Cardiac muscle cell (in vitro differentiated cells and primary cell): ENCODE measurements around the gene C6orf141. TPM values are rescaled to one million over a fixed set of nuclear protein-coding genes. Genes with fewer than 3 reads are reported as not detected.
A peak's percentile ranks its signal among the peaks of the same experiment; 100 is the strongest.

Source experiments
- DNase-seq, 2 donors: peaks; one replicate each; pipeline versions ENCODE4 v3.0.0 to v3.0.0-alpha.2; 2010 to 2017; ENCODE audit warnings: low read depth in 1 of 2, low spot score in 1 of 2
- H3K27ac ChIP-seq: fragments of 200-600 bp; sonication (generic); 2 replicates; pipeline ENCODE4 v1.5.1; 2016
- H3K27me3 ChIP-seq: fragments of 200-600 bp; sonication (generic); 2 replicates; pipeline ENCODE4 v1.6.0; 2016; ENCODE audit warnings: control low read depth
- H3K36me3 ChIP-seq: fragments of 200-600 bp; sonication (generic); 2 replicates; pipeline ENCODE4 v1.5.1; 2016; ENCODE audit warnings: control low read depth
- H3K4me1 ChIP-seq: fragments of 200-600 bp; sonication (generic); 2 replicates; pipeline ENCODE4 v1.8.1; 2017; ENCODE audit warnings: low read depth, mild to moderate bottlenecking, mixed run types
- H3K4me3 ChIP-seq: fragments of 200-600 bp; sonication (generic); 2 replicates; pipeline ENCODE4 v1.5.1; 2016; ENCODE audit warnings: mild to moderate bottlenecking
- H3K9me3 ChIP-seq: fragments of 200-600 bp; sonication (generic); 2 replicates; pipeline ENCODE4 v1.5.1; 2017; ENCODE audit warnings: low read depth, mild to moderate bottlenecking, control low read depth
- CTCF ChIP-seq: IDR thresholded peaks from 2 replicates; pipeline ENCODE4 v1.5.1; 2012; ENCODE audit warnings: low read depth, mild to moderate bottlenecking, low read length
- polyA plus RNA-seq: library from polyadenylated mRNA; unstranded; fragments of >200 nt; fragmentation: Nextera tagmentation; extraction: Ambion mirVana; gene quantifications from 2 replicates; pipeline ENCODE4 v1.2.1, GENCODE V29; 2016
- total RNA-seq: library from RNA; depleted of rRNA; stranded (reverse); fragments of >200 nt; gene quantifications from 2 replicates; pipeline ENCODE4 v1.2.3, GENCODE V29; 2016

The C6orf141 gene
- total and polyA plus RNA-seq, 2 experiments from 2014 or later, result 0.54 to 0.98 TPM

- Histone ChIP-seq H3K27me3 (no peaks in the 10 kb centered on the region), H3K9me3 (no peaks in the 10 kb centered on the region), H3K36me3 (no peaks in the 10 kb centered on the region), H3K4me1 (no peaks in the 10 kb centered on the region), H3K27ac (no peak overlapping the region), H3K4me3 (no peak overlapping the region)
- no peak for DNase-seq
- no peak for TF ChIP-seq CTCF
Measured at GRCh38 chr6:49528571-49528970, 21.9 kb upstream of the C6orf141 start.

GRCh38 chr6:49530141-49530776 lies 20.2 kb upstream of the C6orf141 start:
- H3K4me1 ChIP-seq, result no peaks in the 10 kb centered on the region
- TF ChIP-seq CTCF, result no peak
- H3K9me3 ChIP-seq, result no peaks in the 10 kb centered on the region
- DNase-seq, result no peak
- H3K4me3 ChIP-seq, result no peak overlapping the region
- no peaks in the 10 kb centered on the region for H3K27me3 ChIP-seq
- no peaks in the 10 kb centered on the region for H3K36me3 ChIP-seq
- no peak overlapping the region for H3K27ac ChIP-seq

- Histone ChIP-seq H3K27me3 (no peaks in the 10 kb centered on the region), H3K36me3 (no peaks in the 10 kb centered on the region), H3K4me1 (no peaks in the 10 kb centered on the region), H3K4me3 (no peak overlapping the region), H3K9me3 (no peaks in the 10 kb centered on the region), H3K27ac (no peak overlapping the region)
- TF ChIP-seq CTCF, result peak; percentile 78
- peak; percentile 52 to 82 for DNase-seq
Measured at GRCh38 chr6:49531774-49532569, 18.5 kb upstream of the C6orf141 start.

- no peak for TF ChIP-seq CTCF
- Histone ChIP-seq H3K9me3 (no peaks in the 10 kb centered on the region), H3K4me3 (no peak overlapping the region), H3K36me3 (no peaks in the 10 kb centered on the region), H3K27me3 (no peaks in the 10 kb centered on the region), H3K27ac (no peak overlapping the region), H3K4me1 (no peaks in the 10 kb centered on the region)
- DNase-seq, result no peak
Measured at GRCh38 chr6:49535795-49536194, 14.7 kb upstream of the C6orf141 start.

GRCh38 chr6:49539102-49539501 lies 11.4 kb upstream of the C6orf141 start:
- Histone ChIP-seq H3K4me3 (no peak overlapping the region), H3K27ac (no peak overlapping the region), H3K27me3 (no peaks in the 10 kb centered on the region), H3K36me3 (no peaks in the 10 kb centered on the region), H3K9me3 (no peaks in the 10 kb centered on the region), H3K4me1 (no peaks in the 10 kb centered on the region)
- no peak for TF ChIP-seq CTCF
- DNase-seq, result no peak
